ENCODE results near the gene PAK4. TPM values are rescaled to one million over a fixed set of nuclear protein-coding genes. Genes with fewer than 3 reads are reported as not detected.

PAK4 gene
- total and polyA plus RNA-seq, 10 of the 15 experiments (the other 5 are each of a cell fraction or from before 2014, with no cell fraction given), result 0.08 to 19.3 (median 5.9) TPM

GRCh38 chr19:39199025-39199424, 73.4 kb downstream of the PAK4 start:
- Histone ChIP-seq H3K9me3 (replicated peaks; ENCODE audit: control insufficient read depth, insufficient read depth, low read length) (no peaks in the 10 kb centered on the region), H2AFZ (ENCODE audit: control insufficient read depth, low read depth, low read length) (no peak overlapping the region), H3K9ac (ENCODE audit: control insufficient read depth, insufficient read depth, low read length) (no peak overlapping the region), H3K4me2 (ENCODE audit: control insufficient read depth, insufficient read depth) (no peak overlapping the region), H3K27me3 (replicated peaks in 1 of 2; ENCODE audit: control insufficient read depth in 2 of 2, insufficient read depth in 2 of 2, low read length in 1 of 2) (peaks cover 5 to 6% of the 10 kb centered on the region in 2 experiments; a peak in 2 of 4 replicates), H3K27ac (ENCODE audit: control insufficient read depth, insufficient read depth) (no peak overlapping the region), H3K36me3 (ENCODE audit: control insufficient read depth in 2 of 2, insufficient read depth in 2 of 2, low read length in 1 of 2) (no peaks in the 10 kb centered on the region), H4K20me1 (ENCODE audit: control insufficient read depth, insufficient read depth) (no peaks in the 10 kb centered on the region), H3K4me1 (ENCODE audit: control insufficient read depth, insufficient read depth, low read length) (no peaks in the 10 kb centered on the region), H3K4me3 (no peak overlapping the region), H3K79me2 (ENCODE audit: control insufficient read depth, insufficient read depth, low read length) (no peaks in the 10 kb centered on the region)
- in situ Hi-C loops (cut with MboI), result no loop called here
- POLR2A ChIA-PET, result no interaction called here
- 13% methylated on average over 11 of the region's 11 CpGs for WGBS (ENCODE audit: insufficient coverage, insufficient replicate concordance, low lambda C conversion rate, missing lambda C conversion rate)
- ATAC-seq, result peak; percentile 46
- no peak for DNase-seq (ENCODE audit: low read depth, low spot score)
- CTCF ChIA-PET, result interaction anchor here (0.9 kb wide), 1 partner anchor 79 kb away, joined by 3 read pairs; no protein-coding TSS in a partner anchor
- SMC1A ChIA-PET (ENCODE audit: uncharacterized antibody, unreplicated experiment), result no interaction called here
- no peak for FAIRE-seq
- no TSS peak for BruUV-seq (replicated peaks)
- TF ChIP-seq ZBED1 (IDR thresholded peaks at IDR 0.05; ENCODE audit: borderline replicate concordance) (no peak), KAT2A (conservative IDR thresholded peaks at IDR 0.05; ENCODE audit: control insufficient read depth, low read depth, low read length) (no peak), NFIC (IDR thresholded peaks at IDR 0.05; ENCODE audit: low read depth, low read length) (no peak), STAT1 (conservative IDR thresholded peaks at IDR 0.05) (no peak), BACH1 (IDR thresholded peaks at IDR 0.05; ENCODE audit: borderline replicate concordance) (no peak), SUPT20H (IDR thresholded peaks at IDR 0.05; ENCODE audit: borderline replicate concordance, control insufficient read depth, low read depth, low read length) (no peak), SUZ12 (IDR thresholded peaks at IDR 0.05; ENCODE audit: unreplicated experiment) (no peak)
- RAD21 ChIA-PET (ENCODE audit: unreplicated experiment), result no interaction called here
- intact Hi-C loops (cut with micrococcal nuclease; ENCODE audit: unreplicated experiment), result no loop called here

GRCh38 chr19:39200066-39200802, 74.6 kb downstream of the PAK4 start:
- H3K9me3 ChIP-seq (replicated peaks; ENCODE audit: control insufficient read depth, insufficient read depth, low read length), result no peaks in the 10 kb centered on the region
- ChIA-PET SMC1A (ENCODE audit: uncharacterized antibody, unreplicated experiment) (no interaction called here), CTCF (no interaction called here), POLR2A (no interaction called here), RAD21 (ENCODE audit: unreplicated experiment) (interaction anchor here (0.6 kb wide), 1 partner anchor 61 kb away, joined by 3 read pairs; no protein-coding TSS in a partner anchor)
- H3K4me2 ChIP-seq (ENCODE audit: control insufficient read depth, insufficient read depth), result no peak overlapping the region
- in situ Hi-C loops (cut with MboI) (no loop called here), intact Hi-C loops (cut with micrococcal nuclease; ENCODE audit: unreplicated experiment) (no loop called here)
- no peak overlapping the region for H3K4me3 ChIP-seq
- H2AFZ ChIP-seq (ENCODE audit: control insufficient read depth, low read depth, low read length), result no peak overlapping the region
- BruUV-seq (replicated peaks), result no TSS peak
- ATAC-seq (no peak), DNase-seq (ENCODE audit: low read depth, low spot score) (no peak), FAIRE-seq (no peak)
- no peak for TF ChIP-seq FOXM1 (IDR thresholded peaks at IDR 0.05; ENCODE audit: low read depth, low read length)
- TF ChIP-seq BMI1 (IDR thresholded peaks at IDR 0.05; ENCODE audit: borderline replicate concordance), result no peak
- TF ChIP-seq JUND (IDR thresholded peaks at IDR 0.05; ENCODE audit: low read depth, low read length), result no peak
- TF ChIP-seq, protein P1, sequence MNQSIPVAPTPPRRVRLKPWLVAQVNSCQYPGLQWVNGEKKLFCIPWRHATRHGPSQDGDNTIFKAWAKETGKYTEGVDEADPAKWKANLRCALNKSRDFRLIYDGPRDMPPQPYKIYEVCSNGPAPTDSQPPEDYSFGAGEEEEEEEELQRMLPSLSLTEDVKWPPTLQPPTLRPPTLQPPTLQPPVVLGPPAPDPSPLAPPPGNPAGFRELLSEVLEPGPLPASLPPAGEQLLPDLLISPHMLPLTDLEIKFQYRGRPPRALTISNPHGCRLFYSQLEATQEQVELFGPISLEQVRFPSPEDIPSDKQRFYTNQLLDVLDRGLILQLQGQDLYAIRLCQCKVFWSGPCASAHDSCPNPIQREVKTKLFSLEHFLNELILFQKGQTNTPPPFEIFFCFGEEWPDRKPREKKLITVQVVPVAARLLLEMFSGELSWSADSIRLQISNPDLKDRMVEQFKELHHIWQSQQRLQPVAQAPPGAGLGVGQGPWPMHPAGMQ (IDR thresholded peaks at IDR 0.05; ENCODE audit: borderline replicate concordance), result no peak
- TF ChIP-seq TAF1 (IDR thresholded peaks at IDR 0.05; ENCODE audit: borderline replicate concordance, low read depth, low read length), result no peak
- H3K9ac ChIP-seq (ENCODE audit: control insufficient read depth, insufficient read depth, low read length), result no peak overlapping the region
- peaks cover 5 to 6% of the 10 kb centered on the region in 2 experiments; a peak in 2 of 4 replicates for H3K27me3 ChIP-seq (replicated peaks in 1 of 2; ENCODE audit: control insufficient read depth in 2 of 2, insufficient read depth in 2 of 2, low read length in 1 of 2)
- H3K4me1 ChIP-seq (ENCODE audit: control insufficient read depth, insufficient read depth, low read length), result no peaks in the 10 kb centered on the region
- H3K36me3 ChIP-seq (ENCODE audit: control insufficient read depth in 2 of 2, insufficient read depth in 2 of 2, low read length in 1 of 2), result no peaks in the 10 kb centered on the region
- no peaks in the 10 kb centered on the region for H3K79me2 ChIP-seq (ENCODE audit: control insufficient read depth, insufficient read depth, low read length)
- H3K27ac ChIP-seq (ENCODE audit: control insufficient read depth, insufficient read depth), result no peak overlapping the region
- H4K20me1 ChIP-seq (ENCODE audit: control insufficient read depth, insufficient read depth), result no peaks in the 10 kb centered on the region
- WGBS (ENCODE audit: insufficient coverage, insufficient replicate concordance, low lambda C conversion rate, missing lambda C conversion rate), result 47% methylated on average over 32 of the region's 32 CpGs
